ENCODE results near the gene INPP5A. TPM values are rescaled to one million over a fixed set of nuclear protein-coding genes. Genes with fewer than 3 reads are reported as not detected.
"Not testable (repeated sequence)": the region's sequence is repeated elsewhere in the genome, so short reads cannot be mapped to it uniquely, and the experiment has no call there.

Gene INPP5A
- total and polyA plus RNA-seq, 11 donors, result 38.6 to 179 (median 102) TPM

- H3K4me1 ChIP-seq, result peaks cover 14 to 56% (median 44%) of the 10 kb centered on the region in 12 donors
- no peak for TF ChIP-seq CTCF (IDR thresholded peaks at IDR 0.05)
- no peak for TF ChIP-seq POLR2A (IDR thresholded peaks at IDR 0.05)
- no peaks in the 10 kb centered on the region for H3K36me3 ChIP-seq
- H3K9me3 ChIP-seq, result no peaks in the 10 kb centered on the region
- 37 to 41% (median 39%) methylated on average over 21 to 23 of the region's 23 CpGs for WGBS, 4 donors
- H3K27me3 ChIP-seq, result no peaks in the 10 kb centered on the region
- peak overlapping the region in 7 of 12 donors; percentile 20 to 72 (median 55) for H3K27ac ChIP-seq
- no peak overlapping the region for H3K4me3 ChIP-seq
- peak; percentile 81 to 94 (median 88) for ATAC-seq
- DNase-seq, result peak in 4 of 5 donors; percentile 61 to 87 (median 70)
- intact Hi-C loops (cut with DNase I), result loop anchor here in 1 of 10 donors (10.0 kb wide), 1 partner anchor 67 kb away; no protein-coding TSS in a partner anchor
Measured at GRCh38 chr10:132571650-132572544, 34.3 kb downstream of the INPP5A start.

GRCh38 chr10:132572545-132572937 is 35.0 kb downstream of the INPP5A start:
- Histone ChIP-seq H3K27ac (peak overlapping the region in 8 of 12 donors; percentile 19 to 72 (median 42)), H3K36me3 (no peaks in the 10 kb centered on the region), H3K4me3 (no peak overlapping the region), H3K27me3 (no peaks in the 10 kb centered on the region), H3K9me3 (no peaks in the 10 kb centered on the region), H3K4me1 (peaks cover 14 to 60% (median 49%) of the 10 kb centered on the region in 12 donors)
- intact Hi-C loops (cut with DNase I), result loop anchor here in 1 of 10 donors (10.0 kb wide), 1 partner anchor 68 kb away; no protein-coding TSS in a partner anchor
- ATAC-seq, result peak in 2 of 4 donors; percentile 8 to 34
- no peak for TF ChIP-seq CTCF (IDR thresholded peaks at IDR 0.05)
- TF ChIP-seq POLR2A (IDR thresholded peaks at IDR 0.05), result no peak
- DNase-seq, result no peak
- 20 to 30% (median 26%) methylated on average over 7 of the region's 7 CpGs for WGBS, 4 donors

- peaks cover 14 to 64% (median 53%) of the 10 kb centered on the region in 12 donors for H3K4me1 ChIP-seq
- intact Hi-C loops (cut with DNase I), result loop anchor here in 1 of 10 donors (10.0 kb wide), 1 partner anchor 68 kb away; no protein-coding TSS in a partner anchor
Measured at GRCh38 chr10:132572946-132573345, 35.4 kb downstream of the INPP5A start.

GRCh38 chr10:132574288-132574687 is 36.7 kb downstream of the INPP5A start:
- H3K4me1 ChIP-seq, result peaks cover 14 to 77% (median 62%) of the 10 kb centered on the region in 12 donors
- WGBS, 4 donors, result 96 to 100% (median 97%) methylated on average over 6 to 8 of the region's 8 CpGs
- no peak overlapping the region for H3K27ac ChIP-seq
- no peaks in the 10 kb centered on the region for H3K27me3 ChIP-seq
- TF ChIP-seq CTCF (IDR thresholded peaks at IDR 0.05) (no peak), POLR2A (IDR thresholded peaks at IDR 0.05) (no peak)
- H3K4me3 ChIP-seq, result no peak overlapping the region
- H3K9me3 ChIP-seq, result no peaks in the 10 kb centered on the region
- intact Hi-C loops (cut with DNase I), result loop anchor here in 1 of 10 donors (10.0 kb wide), 1 partner anchor 69 kb away; no protein-coding TSS in a partner anchor
- DNase-seq (no peak), ATAC-seq (no peak)
- H3K36me3 ChIP-seq, result no peaks in the 10 kb centered on the region

More at GRCh38 chr10:132572946-132573345, 35.4 kb downstream of the INPP5A start:
- H3K9me3 ChIP-seq, H3K27me3 ChIP-seq, DNase-seq, ATAC-seq, H3K4me3 ChIP-seq, H3K36me3 ChIP-seq: not testable (repeated sequence)
- WGBS, 4 donors, result 95 to 97% (median 96%) methylated on average over 12 of the region's 12 CpGs
- peak overlapping the region in 1 of 12 donors; percentile 71 for H3K27ac ChIP-seq
